HG03097 (cell line): Measurements from ENCODE around the gene EIF3I.
"Not testable (repeated sequence)": the region's sequence is repeated elsewhere in the genome, so short reads cannot be mapped to it uniquely, and the experiment has no call there.

ENCODE experiments used
- ATAC-seq: cut with Tn5 transposase; IDR thresholded peaks from one replicate; pipeline ENCODE4 v1.9.1; 2021; ENCODE audit not compliant: unreplicated experiment, low FRiP score

Gene EIF3I

GRCh38 chr1:32257227-32257508 is 35.0 kb downstream of the EIF3I start:
- no peak for ATAC-seq

DNA sequence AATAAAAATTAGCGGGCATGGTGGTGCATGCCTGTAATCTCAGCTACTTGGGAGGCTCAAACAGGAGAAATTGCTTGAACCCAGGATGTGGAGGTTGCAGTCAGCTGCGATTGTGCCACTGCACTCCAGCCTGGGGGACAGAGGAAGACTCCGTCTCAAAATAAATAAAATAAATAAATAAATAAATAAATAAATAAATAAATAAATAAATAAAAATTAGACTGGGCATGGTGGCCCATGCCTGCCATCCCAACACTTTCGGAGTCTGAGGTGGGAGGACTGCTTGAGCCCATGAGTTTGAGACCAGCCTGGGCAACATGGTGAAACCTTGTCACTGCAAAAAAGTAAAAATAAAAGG is 41.0 kb downstream of the EIF3I start:
- not testable (repeated sequence) for ATAC-seq

GRCh38 chr1:32263744-32264143 is 41.5 kb downstream of the EIF3I start:
- ATAC-seq, result no peak

GRCh38 chr1:32265846-32266245 is 43.6 kb downstream of the EIF3I start:
- ATAC-seq, result no peak

GRCh38 chr1:32266921-32267591 is 44.8 kb downstream of the EIF3I start:
- ATAC-seq, result no peak

DNA sequence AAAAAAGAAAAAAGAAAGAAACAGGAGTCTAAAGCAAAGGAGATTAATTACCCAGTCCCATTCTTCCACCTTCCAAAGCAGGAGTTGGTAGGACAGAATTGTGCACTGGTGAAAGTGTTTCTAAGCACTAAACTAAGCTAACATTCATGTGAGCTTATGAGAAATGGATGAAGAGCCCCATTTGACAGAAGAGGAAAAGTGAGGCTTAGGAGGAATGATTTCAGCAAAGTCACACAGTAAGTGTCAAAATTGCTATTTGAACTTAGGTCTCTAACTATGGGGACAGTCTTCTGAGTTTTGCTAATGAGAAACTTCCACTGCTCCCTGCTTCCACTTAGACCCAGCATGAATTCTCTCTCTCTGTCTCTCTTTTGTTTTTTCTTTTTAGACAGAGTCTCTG is 47.5 kb downstream of the EIF3I start:
- no peak for ATAC-seq

DNA sequence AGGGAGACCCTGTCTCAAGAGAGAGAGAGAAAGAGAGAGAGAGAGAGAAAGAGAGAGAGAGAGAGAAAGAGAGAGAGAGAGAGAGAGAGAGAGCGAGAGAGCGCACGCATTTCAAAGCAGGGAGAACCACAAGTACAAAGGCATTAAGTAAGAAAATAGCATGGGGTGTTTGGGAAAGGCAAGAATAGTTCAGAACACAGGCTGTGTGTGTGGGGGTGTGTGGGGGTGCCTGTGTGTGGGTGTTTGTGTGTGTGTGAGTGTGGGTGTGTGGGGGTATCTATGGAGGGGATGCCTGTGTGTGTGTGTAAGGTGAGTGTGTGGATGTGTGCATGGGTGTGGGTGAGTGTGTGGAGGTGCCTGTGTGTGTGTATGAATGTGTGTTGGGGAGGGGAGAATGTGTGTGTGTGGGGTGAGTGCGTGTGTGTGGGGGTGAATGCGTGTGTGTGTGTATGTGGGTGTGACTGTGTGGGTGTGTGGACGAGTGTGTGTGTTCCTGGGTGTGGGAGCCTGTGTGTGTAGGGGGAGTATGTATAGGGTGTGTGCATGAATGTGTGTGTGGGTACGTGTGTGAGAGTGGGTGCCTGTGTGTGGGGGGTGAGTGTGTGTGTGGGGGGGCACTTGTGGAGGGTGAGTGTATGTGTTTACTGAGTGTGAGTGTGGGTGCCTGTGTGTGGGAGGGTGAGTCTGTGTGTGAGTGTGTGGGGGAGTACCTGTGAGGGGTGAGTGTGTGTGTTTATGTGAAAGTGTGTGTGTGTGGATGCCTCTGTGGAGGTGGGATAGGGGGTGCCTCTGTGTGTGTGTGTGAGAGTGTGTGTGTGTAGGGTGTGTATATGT is 50.6 kb downstream of the EIF3I start:
- ATAC-seq, result no peak

DNA sequence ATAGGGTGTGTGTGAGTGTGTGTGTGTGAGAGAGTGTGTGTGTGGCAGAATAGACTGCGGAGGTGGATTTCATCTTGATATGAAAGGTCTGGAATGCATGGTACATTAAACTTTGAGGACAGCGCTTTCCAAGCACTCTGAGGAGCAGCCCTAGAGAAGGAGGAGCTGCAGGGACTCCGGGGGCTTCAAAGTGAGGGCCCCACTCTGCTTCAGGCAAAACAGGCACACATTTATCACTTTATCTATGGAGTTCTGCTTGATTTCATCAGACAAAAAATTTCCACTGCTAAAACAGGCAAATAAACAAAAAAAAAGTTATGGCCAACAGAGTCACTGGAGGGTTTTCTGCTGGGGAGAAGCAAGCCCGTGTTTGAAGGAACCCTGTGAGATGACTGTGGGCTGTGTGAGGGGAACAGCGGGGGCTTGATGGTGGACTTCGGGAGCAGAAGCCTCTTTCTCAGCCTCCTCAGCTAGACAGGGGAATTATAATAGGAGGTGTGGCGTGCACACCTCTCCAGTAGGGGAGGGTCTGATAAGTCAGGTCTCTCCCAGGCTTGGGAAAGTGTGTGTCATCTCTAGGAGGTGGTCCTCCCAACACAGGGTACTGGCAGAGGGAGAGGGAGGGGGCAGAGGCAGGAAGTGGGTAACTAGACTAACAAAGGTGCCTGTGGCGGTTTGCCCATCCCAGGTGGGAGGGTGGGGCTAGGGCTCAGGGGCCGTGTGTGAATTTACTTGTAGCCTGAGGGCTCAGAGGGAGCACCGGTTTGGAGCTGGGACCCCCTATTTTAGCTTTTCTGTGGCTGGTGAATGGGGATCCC is 51.4 kb downstream of the EIF3I start:
- ATAC-seq, result no peak

GRCh38 chr1:32274646-32275340 is 52.6 kb downstream of the EIF3I start:
- ATAC-seq, result no peak

- ATAC-seq, result no peak
These were observed 53.2 kb downstream of the EIF3I start for GRCh38 chr1:32275424-32275823.

DNA sequence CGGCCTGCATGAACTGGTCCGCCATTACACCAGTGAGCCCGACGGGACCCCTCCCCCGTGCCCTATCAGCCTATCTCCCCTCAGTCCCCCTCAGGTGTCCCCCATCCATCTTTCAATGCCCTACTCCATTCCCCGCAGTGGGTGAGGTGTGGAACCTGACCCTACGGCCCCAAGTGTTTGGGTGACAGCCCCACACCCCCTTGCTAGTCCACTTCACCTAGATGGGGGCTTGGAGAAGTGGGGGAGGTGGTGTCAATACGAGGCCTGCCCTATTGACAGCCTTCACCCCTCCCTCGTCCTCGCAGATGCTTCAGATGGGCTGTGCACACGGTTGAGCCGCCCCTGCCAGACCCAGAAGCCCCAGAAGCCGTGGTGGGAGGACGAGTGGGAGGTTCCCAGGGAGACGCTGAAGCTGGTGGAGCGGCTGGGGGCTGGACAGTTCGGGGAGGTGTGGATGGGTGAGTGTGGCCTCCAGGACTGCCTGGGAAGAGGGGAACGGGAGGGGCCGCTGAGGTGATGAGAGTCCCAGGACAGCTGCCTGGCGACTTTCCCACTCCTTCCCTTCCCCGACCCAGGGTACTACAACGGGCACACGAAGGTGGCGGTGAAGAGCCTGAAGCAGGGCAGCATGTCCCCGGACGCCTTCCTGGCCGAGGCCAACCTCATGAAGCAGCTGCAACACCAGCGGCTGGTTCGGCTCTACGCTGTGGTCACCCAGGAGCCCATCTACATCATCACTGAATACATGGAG is 54.0 kb downstream of the EIF3I start:
- ATAC-seq, result no peak
